SK-N-SH (cell line): Measurements from ENCODE around the gene MORN2. TPM values are rescaled to one million over a fixed set of nuclear protein-coding genes. Genes with fewer than 3 reads are reported as not detected.

Experiments used
- CTCF ChIA-PET: fragments of 300-600, 350-600 bp; formaldehyde crosslinking; extraction: SDS; loops from one replicate; lab custom pipeline; 2021; lab: Yijun Ruan, JAX
- POLR2A ChIA-PET: fragments of 350-600 bp; sonication (Branson Sonifier 250); formaldehyde crosslinking; extraction: SDS; loops from one replicate; lab custom pipeline; 2020; ENCODE audit warnings: antibody characterized with exemption, inconsistent platforms; lab: Yijun Ruan, JAX
- DNase-seq: peaks from one replicate; pipeline ENCODE4 v3.0.0; 2012
- H2AFZ ChIP-seq: fragments of 200-600 bp; sonication (generic); 2 replicates; pipeline ENCODE4 v1.8.1; 2016; ENCODE audit warnings: antibody characterized with exemption, mild to moderate bottlenecking, low read depth
- H3F3A ChIP-seq: fragments of 200-600 bp; sonication (generic); replicated peaks from 2 replicates; pipeline ENCODE3; 2016; ENCODE audit warnings: antibody characterized with exemption, mild to moderate bottlenecking; ENCODE audit not compliant: insufficient read depth
- H3K27ac ChIP-seq, 2 experiments: fragments of 200-500 bp in 1 of 2; fragments of 200-600 bp in 1 of 2; sonication (Bioruptor generic) in 1 of 2; sonication (generic), shearing (Covaris generic) in 1 of 2; 2 replicates each; pipeline versions ENCODE4 v1.5.1 to v1.6.1; 2014 to 2016; ENCODE audit warnings: low read depth in 2 of 2, inconsistent platforms in 1 of 2, low read length in 1 of 2, mild to moderate bottlenecking in 1 of 2, mixed read lengths in 1 of 2
- H3K27me3 ChIP-seq: fragments of 200-600 bp; sonication (generic), shearing (Covaris generic); 2 replicates; pipeline ENCODE4 v1.6.1; 2016; ENCODE audit warnings: mixed run types; ENCODE audit not compliant: insufficient read depth
- H3K36me3 ChIP-seq, 2 experiments: fragments of 200-500 bp in 1 of 2; fragments of 200-600 bp in 1 of 2; sonication (Bioruptor generic) in 1 of 2; sonication (generic) in 1 of 2; replicated peaks in 1 of 2; 2 replicates each; pipeline versions ENCODE3 to v1.5.1; 2014 to 2016; ENCODE audit warnings: low read length in 1 of 2, mild to moderate bottlenecking in 1 of 2; ENCODE audit not compliant: insufficient read depth in 2 of 2, control insufficient read depth in 1 of 2
- H3K4me1 ChIP-seq, 2 experiments: fragments of 200-500 bp in 1 of 2; fragments of 200-600 bp in 1 of 2; sonication (Bioruptor generic) in 1 of 2; sonication (generic), shearing (Covaris generic) in 1 of 2; 2 replicates each; pipeline versions ENCODE4 v1.5.1 to v1.6.1; 2014 to 2016; ENCODE audit warnings: low read depth in 1 of 2, low read length in 1 of 2, mixed run types in 1 of 2; ENCODE audit not compliant: insufficient read depth in 2 of 2, control insufficient read depth in 1 of 2
- H3K4me2 ChIP-seq: fragments of 200-600 bp; sonication (generic), shearing (Covaris generic); 2 replicates; pipeline ENCODE4 v1.6.1; 2017; ENCODE audit warnings: mixed run types
- H3K4me3 ChIP-seq, 2 experiments: fragments of 200-500 bp in 1 of 2; fragments of 200-600 bp in 1 of 2; sonication (Bioruptor generic) in 1 of 2; sonication (generic), shearing (Covaris generic) in 1 of 2; 2 replicates each; pipeline versions ENCODE4 v1.5.1 to v1.8.1; 2014 to 2016; ENCODE audit warnings: low read depth in 2 of 2, inconsistent platforms in 1 of 2, low read length in 1 of 2, mild to moderate bottlenecking in 1 of 2, mixed read lengths in 1 of 2, moderate library complexity in 1 of 2
- H3K79me2 ChIP-seq: fragments of 200-600 bp; sonication (generic); 2 replicates; pipeline ENCODE4 v1.8.1; 2017; ENCODE audit warnings: mild to moderate bottlenecking; ENCODE audit not compliant: insufficient read depth
- H3K9ac ChIP-seq: fragments of 200-600 bp; sonication (generic); 2 replicates; pipeline ENCODE4 v1.6.1; 2017; ENCODE audit warnings: mixed run types
- H3K9me2 ChIP-seq: fragments of 200-600 bp; sonication (generic); 2 replicates; pipeline ENCODE4 v1.6.1; 2017; ENCODE audit warnings: mixed run types
- H3K9me3 ChIP-seq: fragments of 200-600 bp; sonication (generic); 2 replicates; pipeline ENCODE4 v1.6.1; 2017; ENCODE audit warnings: mixed run types, mild to moderate bottlenecking, moderate library complexity
- H4K20me1 ChIP-seq: fragments of 200-600 bp; sonication (generic); 2 replicates; pipeline ENCODE4 v1.6.1; 2017; ENCODE audit warnings: mild to moderate bottlenecking, mixed run types; ENCODE audit not compliant: insufficient read depth
- CHD2 ChIP-seq: fragments of 150-350 bp; IDR thresholded peaks from 2 replicates; pipeline ENCODE4 v1.6.1; 2018; ENCODE audit warnings: low read length; ENCODE audit not compliant: partially characterized antibody
- EZH2phosphoT487 ChIP-seq: fragments of 200-600 bp; sonication (generic); IDR thresholded peaks from 2 replicates; pipeline ENCODE4 v1.6.1; 2017; ENCODE audit warnings: low read depth, mixed run types, mild to moderate bottlenecking, antibody characterized with exemption, moderate library complexity, borderline replicate concordance
- FOXJ3 ChIP-seq: sonication (generic); formaldehyde crosslinking; IDR thresholded peaks from 2 replicates; pipeline ENCODE4 v1.5.1; 2020; ENCODE audit warnings: mild to moderate bottlenecking, missing genetic modification reagents
- GABPA ChIP-seq: IDR thresholded peaks from 2 replicates; pipeline ENCODE4 v1.4.0; 2012; ENCODE audit warnings: low read depth, mild to moderate bottlenecking
- JUND ChIP-seq: IDR thresholded peaks from 2 replicates; pipeline ENCODE4 v1.4.0; 2012
- MEF2A ChIP-seq: IDR thresholded peaks from 2 replicates; pipeline ENCODE4 v1.4.0; 2012; ENCODE audit warnings: low read depth, borderline replicate concordance
- NFIC ChIP-seq: IDR thresholded peaks from 2 replicates; pipeline ENCODE4 v1.4.0; 2012; ENCODE audit warnings: borderline replicate concordance
- NRF1 ChIP-seq: IDR thresholded peaks from 2 replicates; pipeline ENCODE4 v1.6.1; 2012; ENCODE audit warnings: low read depth, mild to moderate bottlenecking, low read length
- PBX3 ChIP-seq: IDR thresholded peaks from 2 replicates; pipeline ENCODE4; 2012
- POLR2AphosphoS5 ChIP-seq: IDR thresholded peaks from 2 replicates; pipeline ENCODE4 v1.6.1; 2012; ENCODE audit warnings: low read depth, low read length
- REST ChIP-seq: IDR thresholded peaks from 2 replicates; pipeline ENCODE4 v1.6.1; 2012; ENCODE audit warnings: mild to moderate bottlenecking, low read depth, low read length, moderate library complexity
- RFX5 ChIP-seq: IDR thresholded peaks from 2 replicates; pipeline ENCODE4 v1.6.1; 2012; ENCODE audit warnings: mild to moderate bottlenecking, improper control_type of control experiment, low read length
- RXRA ChIP-seq: IDR thresholded peaks from 2 replicates; pipeline ENCODE4 v1.4.0; 2012; ENCODE audit warnings: low read depth, mild to moderate bottlenecking, borderline replicate concordance
- SIN3A ChIP-seq: IDR thresholded peaks from 2 replicates; pipeline ENCODE4 v1.6.1; 2012; ENCODE audit warnings: low read depth, mild to moderate bottlenecking, low read length, moderate library complexity, borderline replicate concordance
- TCF12 ChIP-seq: IDR thresholded peaks from 2 replicates; pipeline ENCODE4 v1.4.0; 2012
- USF1 ChIP-seq: IDR thresholded peaks from 2 replicates; pipeline ENCODE4 v1.4.0; 2012; ENCODE audit warnings: low read depth, borderline replicate concordance
- YY1 ChIP-seq: IDR thresholded peaks from 2 replicates; pipeline ENCODE4 v1.4.0; 2012; ENCODE audit warnings: low read depth, mild to moderate bottlenecking
- ZBTB33 ChIP-seq: IDR thresholded peaks from 2 replicates; pipeline ENCODE4 v1.4.0; 2012; ENCODE audit warnings: low read depth, borderline replicate concordance
- WGBS: methylation state at CpG from one replicate; pipeline ENCODE4 v1.1.6; 2017; ENCODE audit warnings: low lambda C conversion rate; 5-methylcytosine and 5-hydroxymethylcytosine counted together
- polyA plus RNA-seq, 3 experiments: library from polyadenylated mRNA; depleted of rRNA; stranded (reverse); fragments of >200 nt; gene quantifications; 2 replicates each; pipeline ENCODE4 v1.2.3, GENCODE V29; 2012

MORN2 gene
- polyA plus RNA-seq, 1 of the 3 experiments (the other 2 are of a cell fraction), result 23.2 TPM

GRCh38 chr2:38856165-38856564 lies 19.6 kb upstream of the MORN2 start (continued):
- TF ChIP-seq MEF2A (no peak), NFIC (no peak)

- Histone ChIP-seq H2AFZ (no peak overlapping the region), H3K79me2 (no peaks in the 10 kb centered on the region), H3K9me2 (no peaks in the 10 kb centered on the region), H3K36me3 (peaks cover 57 to 62% of the 10 kb centered on the region in 2 experiments), H3F3A (no peaks in the 10 kb centered on the region), H3K4me1 (no peaks in the 10 kb centered on the region), H3K4me3 (no peak overlapping the region), H4K20me1 (no peaks in the 10 kb centered on the region), H3K27me3 (no peaks in the 10 kb centered on the region), H3K27ac (no peak overlapping the region), H3K9ac (no peak overlapping the region), H3K9me3 (no peaks in the 10 kb centered on the region), H3K4me2 (no peak overlapping the region)
- DNase-seq, result no peak
- ChIA-PET CTCF (no interaction called here), POLR2A (no interaction called here)
- no peak for TF ChIP-seq NFIC
- TF ChIP-seq RFX5, result no peak
- no peak for TF ChIP-seq TCF12
- TF ChIP-seq YY1, result no peak
- no peak for TF ChIP-seq EZH2phosphoT487
These were observed 13.3 kb upstream of the MORN2 start for GRCh38 chr2:38862476-38862875.

- Histone ChIP-seq H2AFZ (no peak overlapping the region), H3K27me3 (no peaks in the 10 kb centered on the region), H3K36me3 (peaks cover 50 to 65% of the 10 kb centered on the region in 2 experiments), H3K4me1 (no peaks in the 10 kb centered on the region), H3K9ac (no peak overlapping the region), H3F3A (no peaks in the 10 kb centered on the region), H3K4me3 (no peak overlapping the region), H3K79me2 (no peaks in the 10 kb centered on the region; the same call in 1 of the 2 replicates), H3K9me2 (no peaks in the 10 kb centered on the region), H3K27ac (no peak overlapping the region), H4K20me1 (no peaks in the 10 kb centered on the region), H3K9me3 (no peaks in the 10 kb centered on the region), H3K4me2 (no peak overlapping the region)
- ChIA-PET POLR2A (no interaction called here), CTCF (no interaction called here)
- DNase-seq, result no peak
- WGBS, result 93% methylated on average over 2 of the region's 2 CpGs
- TF ChIP-seq EZH2phosphoT487 (no peak), REST (no peak), JUND (no peak), RFX5 (no peak), RXRA (no peak), CHD2 (no peak), PBX3 (no peak), NRF1 (no peak), FOXJ3 (CRISPR knock-in tag) (no peak), USF1 (no peak), POLR2AphosphoS5 (no peak), SIN3A (no peak), GABPA (no peak), MEF2A (no peak), ZBTB33 (no peak), YY1 (no peak), TCF12 (no peak)
These were observed 12.6 kb upstream of the MORN2 start for GRCh38 chr2:38863061-38863695.
